Activated T-helper 1 cell treated with Interleukin-2 at 50 U/mL for 16 hours (primary cell): ENCODE results near the gene APOE.
"Not testable (repeated sequence)": the region's sequence is repeated elsewhere in the genome, so short reads cannot be mapped to it uniquely, and the experiment has no call there.

Source experiments
- DNase-seq: peaks from one replicate; pipeline ENCODE4 v3.0.0-alpha.2; 2020; ENCODE audit warnings: low read depth

Gene APOE

GRCh38 chr19:44911896-44912295, 6.3 kb downstream of the APOE start:
- not testable (repeated sequence) for DNase-seq

- no peak for DNase-seq
Measured at GRCh38 chr19:44912854-44913253, 7.3 kb downstream of the APOE start.

GRCh38 chr19:44913512-44914432, 8.2 kb downstream of the APOE start:
- not testable (repeated sequence) for DNase-seq

GRCh38 chr19:44914433-44915206, 9.0 kb downstream of the APOE start, which contains the start of gene APOC1:
Gene APOC1 (plus strand): TSS chr19:44914608. CDS start chr19:44914892, 284 bp downstream.
- peak; percentile 51 for DNase-seq

GRCh38 chr19:44924243-44924725, 18.7 kb downstream of the APOE start:
- DNase-seq, result no peak

GRCh38 chr19:44925114-44925891, 19.7 kb downstream of the APOE start:
- no peak for DNase-seq

- not testable (repeated sequence) for DNase-seq
Measured at GRCh38 chr19:44926245-44927077, 20.9 kb downstream of the APOE start.

- no peak for DNase-seq
Measured at GRCh38 chr19:44927746-44928145, 22.1 kb downstream of the APOE start.

- no peak for DNase-seq
Measured at GRCh38 chr19:44930088-44930487, 24.5 kb downstream of the APOE start.

- DNase-seq, result no peak
Measured at GRCh38 chr19:44931541-44931940, 25.9 kb downstream of the APOE start.

- DNase-seq, result no peak
Measured at GRCh38 chr19:44939668-44940067, 34.1 kb downstream of the APOE start.

GRCh38 chr19:44942067-44942571, 36.5 kb downstream of the APOE start, which contains the start of gene APOC4:
Gene APOC4 (plus strand): TSS chr19:44942237. CDS start chr19:44942278, 41 bp downstream.
- DNase-seq, result no peak

GRCh38 chr19:44943801-44944249, 38.2 kb downstream of the APOE start:
- no peak for DNase-seq

- DNase-seq, result no peak
Measured at GRCh38 chr19:44947041-44947581, 41.5 kb downstream of the APOE start.

- DNase-seq, result no peak
Measured at GRCh38 chr19:44948237-44948636, 42.6 kb downstream of the APOE start.

GRCh38 chr19:44948763-44949374, 43.3 kb downstream of the APOE start:
- no peak for DNase-seq

GRCh38 chr19:44949550-44949949, 44.0 kb downstream of the APOE start:
- DNase-seq, result no peak

GRCh38 chr19:44951179-44952159, 45.9 kb downstream of the APOE start:
- peak; percentile 15 for DNase-seq

GRCh38 chr19:44954278-44954648, 48.7 kb downstream of the APOE start:
- no peak for DNase-seq
